ENCODE measurements around the gene GRK4. TPM values are rescaled to one million over a fixed set of nuclear protein-coding genes. Genes with fewer than 3 reads are reported as not detected.

GRK4 gene
- total RNA-seq, 4 donors from 2014 or later: 7.6 to 10.8 (median 9.1) TPM

DNA sequence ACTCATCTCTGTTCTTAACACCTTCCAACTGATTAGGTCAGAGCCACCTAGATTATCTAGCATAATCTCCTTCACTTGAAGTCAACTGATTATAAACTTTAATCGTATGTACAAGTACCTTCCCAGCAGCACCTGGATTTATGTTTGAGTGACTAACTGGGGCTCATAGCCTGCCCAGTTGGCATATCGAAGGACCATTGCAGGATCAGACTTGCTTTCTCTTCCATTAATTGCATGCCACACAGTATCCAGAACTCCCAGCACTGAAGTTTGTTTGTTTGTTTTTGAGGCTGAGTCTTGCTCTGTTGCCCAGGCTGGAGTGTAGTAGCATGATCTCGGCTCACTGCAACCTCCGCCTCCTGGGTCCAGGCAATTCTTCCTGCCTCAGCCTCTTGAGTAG is 27.9 kb downstream of the GRK4 start:
- intact Hi-C loops (cut with DNase I): no loop called here
- Histone ChIP-seq H3K9me3 (no peaks in the 10 kb centered on the region), H3K27ac (no peak overlapping the region), H3K4me1 (no peaks in the 10 kb centered on the region), H3K27me3 (no peaks in the 10 kb centered on the region), H3K36me3 (no peaks in the 10 kb centered on the region), H3K4me3 (replicated peaks in 1 of 3) (no peak overlapping the region)
- no peak for DNase-seq
- 86 to 95% methylated on average over 4 of the region's 4 CpGs for WGBS, 2 donors
- TF ChIP-seq, protein P1, sequence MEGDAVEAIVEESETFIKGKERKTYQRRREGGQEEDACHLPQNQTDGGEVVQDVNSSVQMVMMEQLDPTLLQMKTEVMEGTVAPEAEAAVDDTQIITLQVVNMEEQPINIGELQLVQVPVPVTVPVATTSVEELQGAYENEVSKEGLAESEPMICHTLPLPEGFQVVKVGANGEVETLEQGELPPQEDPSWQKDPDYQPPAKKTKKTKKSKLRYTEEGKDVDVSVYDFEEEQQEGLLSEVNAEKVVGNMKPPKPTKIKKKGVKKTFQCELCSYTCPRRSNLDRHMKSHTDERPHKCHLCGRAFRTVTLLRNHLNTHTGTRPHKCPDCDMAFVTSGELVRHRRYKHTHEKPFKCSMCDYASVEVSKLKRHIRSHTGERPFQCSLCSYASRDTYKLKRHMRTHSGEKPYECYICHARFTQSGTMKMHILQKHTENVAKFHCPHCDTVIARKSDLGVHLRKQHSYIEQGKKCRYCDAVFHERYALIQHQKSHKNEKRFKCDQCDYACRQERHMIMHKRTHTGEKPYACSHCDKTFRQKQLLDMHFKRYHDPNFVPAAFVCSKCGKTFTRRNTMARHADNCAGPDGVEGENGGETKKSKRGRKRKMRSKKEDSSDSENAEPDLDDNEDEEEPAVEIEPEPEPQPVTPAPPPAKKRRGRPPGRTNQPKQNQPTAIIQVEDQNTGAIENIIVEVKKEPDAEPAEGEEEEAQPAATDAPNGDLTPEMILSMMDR (IDR thresholded peaks at IDR 0.05): no peak
- no peak for TF ChIP-seq POLR2A (IDR thresholded peaks at IDR 0.05)

DNA sequence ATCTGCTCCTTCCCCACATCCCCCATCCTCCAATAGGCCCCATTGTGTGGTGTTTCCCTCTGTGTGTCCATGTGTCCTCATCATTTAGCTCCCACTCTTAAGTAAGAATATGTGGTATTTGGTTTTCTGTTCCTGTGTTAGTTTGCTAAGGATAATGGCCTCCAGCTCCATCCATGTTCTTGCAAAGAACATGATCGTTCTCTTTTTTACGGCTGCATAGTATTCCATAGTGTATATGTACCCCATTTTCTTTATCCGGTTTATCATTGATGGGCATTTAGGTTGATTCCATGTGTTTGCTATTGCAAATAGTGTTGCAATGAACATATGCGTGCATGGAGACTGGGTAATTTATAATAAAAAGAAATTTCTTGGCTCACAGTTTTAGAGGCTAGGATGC is 31.5 kb downstream of the GRK4 start:
- H3K27ac ChIP-seq: no peak overlapping the region
- DNase-seq: no peak
- H3K4me3 ChIP-seq (replicated peaks in 1 of 3): no peak overlapping the region
- WGBS, 2 donors: 97 to 100% methylated on average over 4 of the region's 4 CpGs
- intact Hi-C loops (cut with DNase I): no loop called here
- no peaks in the 10 kb centered on the region for H3K4me1 ChIP-seq
- no peaks in the 10 kb centered on the region for H3K27me3 ChIP-seq
- no peaks in the 10 kb centered on the region for H3K36me3 ChIP-seq
- H3K9me3 ChIP-seq: no peaks in the 10 kb centered on the region
- TF ChIP-seq POLR2A (IDR thresholded peaks at IDR 0.05): no peak
- TF ChIP-seq, protein P1 (IDR thresholded peaks at IDR 0.05): no peak

DNA sequence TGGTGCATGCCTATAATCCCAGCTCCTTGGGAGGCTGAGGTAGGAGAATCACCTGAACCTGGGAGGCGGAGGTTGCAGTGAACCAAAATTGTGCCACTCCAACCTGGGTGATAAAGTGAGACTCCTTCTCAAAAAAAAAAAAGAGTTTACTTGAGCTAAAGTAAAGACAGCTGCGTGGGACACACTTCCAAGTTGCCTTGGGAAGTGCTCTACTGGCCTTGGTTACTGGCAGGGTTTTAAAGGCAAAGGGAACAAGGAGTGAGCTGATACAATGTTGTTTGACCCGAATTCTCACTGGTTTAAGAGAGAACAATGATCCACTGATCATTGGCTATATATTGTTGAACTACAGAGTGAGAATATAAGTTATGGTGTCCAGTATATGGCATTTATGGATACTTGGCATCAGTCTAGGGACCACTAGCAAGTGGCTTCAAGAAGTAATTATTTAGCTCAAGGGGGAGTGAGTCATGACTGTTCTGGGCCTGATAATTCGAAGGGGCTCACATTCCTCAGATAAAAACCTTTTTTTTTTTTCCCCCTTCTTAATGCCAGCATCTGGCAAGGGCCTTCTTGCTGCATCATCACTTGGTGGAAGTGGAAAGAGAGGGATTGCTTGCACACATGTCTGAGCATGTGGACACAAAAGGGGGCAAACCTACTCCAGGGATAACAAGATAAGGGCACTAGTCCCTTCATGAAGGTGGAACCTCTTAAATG is 32.3 kb downstream of the GRK4 start:
- 66 to 86% methylated on average over 4 of the region's 4 CpGs for WGBS, 2 donors
- intact Hi-C loops (cut with DNase I): no loop called here
- Histone ChIP-seq H3K27me3 (no peaks in the 10 kb centered on the region), H3K27ac (no peak overlapping the region), H3K9me3 (no peaks in the 10 kb centered on the region), H3K4me1 (no peaks in the 10 kb centered on the region), H3K36me3 (no peaks in the 10 kb centered on the region), H3K4me3 (replicated peaks in 1 of 3) (no peak overlapping the region)
- DNase-seq: no peak
- TF ChIP-seq, protein P1 (IDR thresholded peaks at IDR 0.05): no peak
- TF ChIP-seq POLR2A (IDR thresholded peaks at IDR 0.05): no peak

DNA sequence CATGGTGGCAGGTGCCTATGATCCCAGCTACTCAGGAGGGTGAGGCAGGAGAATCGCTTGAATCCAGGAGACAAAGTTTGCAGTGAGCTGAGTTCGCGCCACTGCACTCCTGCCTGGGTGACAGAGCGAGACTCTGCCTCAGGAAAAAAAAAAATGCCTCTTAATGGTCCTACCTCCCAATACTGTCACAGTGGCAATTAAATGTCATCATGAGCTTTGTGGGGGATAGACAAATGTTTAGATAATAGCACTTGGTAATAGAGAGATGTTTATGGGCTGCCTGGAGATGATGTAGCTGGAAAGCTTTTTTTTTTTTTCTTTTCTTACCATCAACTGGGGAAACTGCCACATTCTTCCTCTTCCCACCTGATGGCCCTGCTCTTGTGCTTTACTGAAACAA is 33.0 kb downstream of the GRK4 start:
- Histone ChIP-seq H3K27me3 (no peaks in the 10 kb centered on the region), H3K27ac (no peak overlapping the region), H3K9me3 (no peaks in the 10 kb centered on the region), H3K4me1 (no peaks in the 10 kb centered on the region), H3K4me3 (replicated peaks in 1 of 3) (no peak overlapping the region), H3K36me3 (no peaks in the 10 kb centered on the region)
- no peak for DNase-seq
- intact Hi-C loops (cut with DNase I): no loop called here
- TF ChIP-seq, protein P1 (IDR thresholded peaks at IDR 0.05): no peak
- no peak for TF ChIP-seq POLR2A (IDR thresholded peaks at IDR 0.05)
- 89 to 91% methylated on average over 4 of the region's 4 CpGs for WGBS, 2 donors

DNA sequence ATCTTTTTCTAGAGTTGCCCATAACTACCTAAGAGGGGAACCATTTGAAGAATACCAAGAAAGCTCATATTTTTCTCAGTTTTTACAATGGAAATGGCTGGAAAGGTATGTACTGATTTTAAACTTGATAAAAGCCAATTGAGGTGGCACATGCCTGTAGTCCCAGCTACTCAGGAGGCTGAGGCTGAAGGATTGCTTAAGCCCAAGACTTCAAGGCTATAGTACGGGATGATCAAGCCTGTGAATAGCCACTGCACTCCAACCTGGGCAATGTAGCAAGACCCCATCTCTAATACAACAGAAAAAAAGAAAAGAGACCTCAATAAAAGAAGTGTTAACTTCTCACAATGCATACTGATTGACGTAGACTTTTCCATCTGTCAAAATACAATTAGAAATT is 44.4 kb downstream of the GRK4 start:
- H3K27ac ChIP-seq: no peak overlapping the region
- intact Hi-C loops (cut with DNase I): no loop called here
- no peaks in the 10 kb centered on the region for H3K27me3 ChIP-seq
- no peak overlapping the region for H3K4me3 ChIP-seq (replicated peaks in 1 of 3)
- no peaks in the 10 kb centered on the region for H3K9me3 ChIP-seq
- no peaks in the 10 kb centered on the region for H3K4me1 ChIP-seq
- no peak for DNase-seq
- TF ChIP-seq, protein P1 (IDR thresholded peaks at IDR 0.05): no peak
- no peak for TF ChIP-seq POLR2A (IDR thresholded peaks at IDR 0.05)
- no peaks in the 10 kb centered on the region for H3K36me3 ChIP-seq
- 93 to 99% methylated on average over 2 of the region's 2 CpGs for WGBS, 2 donors
